SK-N-SH treated with all-trans-retinoic acid at 6 μM for 48 hours (cell line): ENCODE results near the gene FAM9B.

Source experiments
- ATAC-seq: fragments of 200-7000 bp; cut with Tn5 transposase; 3 replicates; pipeline ENCODE4 v1.9.1; 2020; ENCODE audit warnings: mild to moderate bottlenecking, moderate library complexity
- BACH2 ChIP-seq: fragments of 250-450 bp; sonication (Bioruptor Pico); IDR thresholded peaks from 2 replicates; pipeline ENCODE4 v1.9.0; 2021; ENCODE audit warnings: mild to moderate bottlenecking, borderline replicate concordance
- CREB5 ChIP-seq: fragments of 250-450 bp; sonication (Bioruptor Pico); IDR thresholded peaks from 2 replicates; pipeline ENCODE4 v1.5.1; 2020; ENCODE audit warnings: low read depth, mild to moderate bottlenecking, moderate library complexity
- CSDC2 ChIP-seq: fragments of 250-450 bp; sonication (Bioruptor Pico); IDR thresholded peaks from 2 replicates; pipeline ENCODE4 v1.5.0; 2020; ENCODE audit warnings: mild to moderate bottlenecking, moderate library complexity
- CSRNP3 ChIP-seq: fragments of 250-450 bp; sonication (Bioruptor Pico); IDR thresholded peaks from 2 replicates; pipeline ENCODE4 v1.5.1; 2021; ENCODE audit warnings: mild to moderate bottlenecking, moderate library complexity
- ESRRG ChIP-seq: fragments of 250-450 bp; sonication (Bioruptor Pico); IDR thresholded peaks from 2 replicates; pipeline ENCODE4 v1.6.1; 2021; ENCODE audit warnings: mild to moderate bottlenecking
- GLIS3 ChIP-seq: fragments of 250-450 bp; sonication (Bioruptor Pico); IDR thresholded peaks from 2 replicates; pipeline ENCODE4 v1.5.0; 2020; ENCODE audit warnings: mild to moderate bottlenecking, moderate library complexity
- ISL1 ChIP-seq: fragments of 250-450 bp; sonication (Bioruptor Pico); IDR thresholded peaks from 2 replicates; pipeline ENCODE4 v2.1.2; 2022; ENCODE audit warnings: mild to moderate bottlenecking, moderate library complexity
- PATZ1 ChIP-seq: fragments of 250-450 bp; sonication (Bioruptor Pico); IDR thresholded peaks from 2 replicates; pipeline ENCODE4 v1.8.0; 2020; ENCODE audit warnings: mild to moderate bottlenecking, moderate library complexity, borderline replicate concordance
- POU6F1 ChIP-seq: fragments of 250-450 bp; sonication (Bioruptor Pico); IDR thresholded peaks from 2 replicates; pipeline ENCODE4 v1.8.0; 2021; ENCODE audit warnings: low read depth, mild to moderate bottlenecking, moderate library complexity, borderline replicate concordance
- PPARA ChIP-seq: fragments of 250-450 bp; sonication (Bioruptor Pico); IDR thresholded peaks from 2 replicates; pipeline ENCODE4 v1.5.0; 2020; ENCODE audit warnings: mild to moderate bottlenecking, borderline replicate concordance
- RARB ChIP-seq: fragments of 250-450 bp; sonication (Bioruptor Pico); IDR thresholded peaks from 2 replicates; pipeline ENCODE4 v1.8.0; 2021; ENCODE audit warnings: mild to moderate bottlenecking, moderate library complexity
- TOX ChIP-seq: fragments of 250-450 bp; sonication (Bioruptor Pico); IDR thresholded peaks from 2 replicates; pipeline ENCODE4 v1.8.0; 2021; ENCODE audit warnings: mild to moderate bottlenecking, moderate library complexity, borderline replicate concordance
- TSHZ2 ChIP-seq: fragments of 250-450 bp; sonication (Bioruptor Pico); IDR thresholded peaks from 2 replicates; pipeline ENCODE4 v1.5.0; 2020; ENCODE audit warnings: mild to moderate bottlenecking, moderate library complexity
- ZC3H10 ChIP-seq: fragments of 250-450 bp; sonication (Bioruptor Pico); IDR thresholded peaks from 2 replicates; pipeline ENCODE4 v1.5.1; 2021; ENCODE audit warnings: mild to moderate bottlenecking, moderate library complexity
- ZFP3 ChIP-seq: fragments of 250-450 bp; sonication (Bioruptor Pico); IDR thresholded peaks from 2 replicates; pipeline ENCODE4 v1.5.0; 2020; ENCODE audit warnings: mild to moderate bottlenecking, moderate library complexity
- ZFP30 ChIP-seq: fragments of 450-650 bp; formaldehyde crosslinking; IDR thresholded peaks from 2 replicates; pipeline ENCODE4 v1.5.0; 2022; ENCODE audit warnings: mild to moderate bottlenecking, moderate library complexity
- ZNF565 ChIP-seq: fragments of 450-650 bp; formaldehyde crosslinking; conservative IDR thresholded peaks from 2 replicates; pipeline ENCODE4 v1.5.0; 2020; ENCODE audit warnings: low read depth, mild to moderate bottlenecking, moderate library complexity
- ZNF70 ChIP-seq: fragments of 450-650 bp; formaldehyde crosslinking; IDR thresholded peaks from 2 replicates; pipeline ENCODE4 v1.5.0; 2020; ENCODE audit warnings: mild to moderate bottlenecking, moderate library complexity
- ZNF8 ChIP-seq: fragments of 450-650 bp; formaldehyde crosslinking; IDR thresholded peaks from 2 replicates; pipeline ENCODE4 v1.5.0; 2020; ENCODE audit warnings: mild to moderate bottlenecking, moderate library complexity

Gene FAM9B

GRCh38 chrX:9052081-9052480 is 18.2 kb upstream of the FAM9B start:
- ATAC-seq = no peak
- TF ChIP-seq CSDC2 (CRISPR knock-in tag) = no peak
- TF ChIP-seq PATZ1 (CRISPR knock-in tag) = no peak
- no peak for TF ChIP-seq RARB (CRISPR knock-in tag)
- TF ChIP-seq ISL1 (CRISPR knock-in tag) = no peak
- TF ChIP-seq BACH2 (CRISPR knock-in tag) = no peak
- TF ChIP-seq ZC3H10 (CRISPR knock-in tag) = no peak
- TF ChIP-seq CREB5 (CRISPR knock-in tag) = no peak
- TF ChIP-seq ZFP3 = no peak
- TF ChIP-seq ESRRG (CRISPR knock-in tag) = no peak
- no peak for TF ChIP-seq TSHZ2 (CRISPR knock-in tag)
- no peak for TF ChIP-seq POU6F1 (CRISPR knock-in tag)
- TF ChIP-seq TOX (CRISPR knock-in tag) = no peak
- TF ChIP-seq ZNF70 (CRISPR knock-in tag) = no peak
- TF ChIP-seq PPARA = no peak
- no peak for TF ChIP-seq ZNF565 (CRISPR knock-in tag)
- no peak for TF ChIP-seq CSRNP3 (CRISPR knock-in tag)

GRCh38 chrX:9050331-9050730 is 16.4 kb upstream of the FAM9B start:
- ATAC-seq = no peak
- no peak for TF ChIP-seq ESRRG (CRISPR knock-in tag)

GRCh38 chrX:9048801-9049200 is 14.9 kb upstream of the FAM9B start:
- ATAC-seq = no peak
- TF ChIP-seq ZNF70 (CRISPR knock-in tag) = no peak
- TF ChIP-seq GLIS3 = no peak
- TF ChIP-seq CSDC2 (CRISPR knock-in tag) = no peak
- TF ChIP-seq ZC3H10 (CRISPR knock-in tag) = no peak
- no peak for TF ChIP-seq ZNF565 (CRISPR knock-in tag)
- TF ChIP-seq ZNF8 (CRISPR knock-in tag) = no peak
- TF ChIP-seq BACH2 (CRISPR knock-in tag) = no peak
- no peak for TF ChIP-seq CREB5 (CRISPR knock-in tag)
- no peak for TF ChIP-seq ZFP30 (CRISPR knock-in tag)
- TF ChIP-seq CSRNP3 (CRISPR knock-in tag) = no peak
